EH (cell line): ENCODE measurements around the gene SMOC1.

Experiments used
- DNase-seq: peaks from one replicate; pipeline ENCODE4 v3.0.0-alpha.2; 2015; ENCODE audit warnings: low read depth

Gene SMOC1

GRCh38 chr14:70011098-70011497 is 131.9 kb downstream of the SMOC1 start:
- no peak for DNase-seq

GRCh38 chr14:70011708-70012107 is 132.5 kb downstream of the SMOC1 start:
- no peak for DNase-seq

GRCh38 chr14:70013271-70013873 is 134.2 kb downstream of the SMOC1 start:
- DNase-seq: peak; percentile 13

- DNase-seq: no peak
Observed at GRCh38 chr14:70014406-70015095, 135.3 kb downstream of the SMOC1 start.

- DNase-seq: no peak
Observed at GRCh38 chr14:70018230-70018629, 139.0 kb downstream of the SMOC1 start.

GRCh38 chr14:70018713-70019211 is 139.5 kb downstream of the SMOC1 start:
- DNase-seq: peak; percentile 17

- no peak for DNase-seq
Observed at GRCh38 chr14:70019695-70020094, 140.5 kb downstream of the SMOC1 start.

GRCh38 chr14:70020352-70021170 is 141.3 kb downstream of the SMOC1 start:
- DNase-seq: no peak

- no peak for DNase-seq
Observed at GRCh38 chr14:70021548-70022220, 142.5 kb downstream of the SMOC1 start.

- no peak for DNase-seq
Observed at GRCh38 chr14:70022771-70023445, 143.7 kb downstream of the SMOC1 start.

- DNase-seq: peak; percentile 22
Observed at GRCh38 chr14:70023871-70024270, 144.7 kb downstream of the SMOC1 start.

- peak; percentile 49 for DNase-seq
Observed at GRCh38 chr14:70027785-70028428, 148.7 kb downstream of the SMOC1 start.

GRCh38 chr14:70029296-70030132 is 150.3 kb downstream of the SMOC1 start:
- DNase-seq: no peak

- no peak for DNase-seq
Observed at GRCh38 chr14:70032016-70032415, 152.8 kb downstream of the SMOC1 start.

GRCh38 chr14:70032447-70032846 is 153.2 kb downstream of the SMOC1 start:
- peak; percentile 10 for DNase-seq

- DNase-seq: no peak
Observed at GRCh38 chr14:70033116-70033515, 153.9 kb downstream of the SMOC1 start.

GRCh38 chr14:70033561-70033960 is 154.3 kb downstream of the SMOC1 start:
- no peak for DNase-seq

GRCh38 chr14:70034257-70034656 is 155.0 kb downstream of the SMOC1 start:
- no peak for DNase-seq

- DNase-seq: no peak
Observed at GRCh38 chr14:70036665-70037064, 157.4 kb downstream of the SMOC1 start.

- no peak for DNase-seq
Observed at GRCh38 chr14:70043001-70043400, 163.8 kb downstream of the SMOC1 start.
